Adrenal gland (tissue), 5 donors: ENCODE data around the gene TPK1.

Source experiments
- POLR2A ChIP-seq, 2 donors: fragments of 450-650 bp; IDR thresholded peaks; one replicate each; pipeline ENCODE4 v1.6.1; 2017; ENCODE audit warnings: antibody characterized with exemption in 2 of 2, mild to moderate bottlenecking in 2 of 2, moderate library complexity in 1 of 2
- TF ChIP-seq, protein P1 (sequence below), 6 experiments: fragments of 450-650 bp in 4 of 6; fragments of 200-600 bp in 2 of 6; sonication (generic) in 1 of 6; IDR thresholded peaks; 1 replicate in 5 of 6; 2 replicates in 1 of 6; pipeline versions ENCODE4 v1.5.1 to v1.8.0; 2016 to 2021; ENCODE audit warnings: antibody characterized with exemption in 6 of 6, mild to moderate bottlenecking in 2 of 6, moderate library complexity in 1 of 6
- donor health status: DM: no; HTN: no; CAD: no.

DNA sequence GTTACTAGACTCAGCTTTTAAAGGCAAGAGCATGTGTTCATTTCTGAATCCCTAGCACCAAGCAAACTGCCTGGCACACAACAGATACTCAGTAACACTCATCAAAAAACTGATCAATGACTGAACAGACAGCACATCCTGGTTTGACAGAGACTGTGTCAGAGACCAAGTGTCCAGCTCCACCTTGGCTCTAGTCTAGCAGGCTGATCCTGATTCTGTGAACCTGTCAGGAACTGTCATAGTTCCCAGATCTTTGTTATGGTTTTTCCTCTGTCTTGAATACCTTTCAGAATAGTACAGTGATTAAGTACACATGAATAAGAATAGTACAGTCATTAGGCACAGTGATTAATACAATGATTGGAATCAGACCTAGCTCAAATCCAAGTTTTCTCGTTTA, 53.0 kb downstream of the TPK1 start:
- TF ChIP-seq, protein P1, sequence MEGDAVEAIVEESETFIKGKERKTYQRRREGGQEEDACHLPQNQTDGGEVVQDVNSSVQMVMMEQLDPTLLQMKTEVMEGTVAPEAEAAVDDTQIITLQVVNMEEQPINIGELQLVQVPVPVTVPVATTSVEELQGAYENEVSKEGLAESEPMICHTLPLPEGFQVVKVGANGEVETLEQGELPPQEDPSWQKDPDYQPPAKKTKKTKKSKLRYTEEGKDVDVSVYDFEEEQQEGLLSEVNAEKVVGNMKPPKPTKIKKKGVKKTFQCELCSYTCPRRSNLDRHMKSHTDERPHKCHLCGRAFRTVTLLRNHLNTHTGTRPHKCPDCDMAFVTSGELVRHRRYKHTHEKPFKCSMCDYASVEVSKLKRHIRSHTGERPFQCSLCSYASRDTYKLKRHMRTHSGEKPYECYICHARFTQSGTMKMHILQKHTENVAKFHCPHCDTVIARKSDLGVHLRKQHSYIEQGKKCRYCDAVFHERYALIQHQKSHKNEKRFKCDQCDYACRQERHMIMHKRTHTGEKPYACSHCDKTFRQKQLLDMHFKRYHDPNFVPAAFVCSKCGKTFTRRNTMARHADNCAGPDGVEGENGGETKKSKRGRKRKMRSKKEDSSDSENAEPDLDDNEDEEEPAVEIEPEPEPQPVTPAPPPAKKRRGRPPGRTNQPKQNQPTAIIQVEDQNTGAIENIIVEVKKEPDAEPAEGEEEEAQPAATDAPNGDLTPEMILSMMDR (IDR thresholded peaks at IDR 0.05) = no peak
- TF ChIP-seq POLR2A (IDR thresholded peaks at IDR 0.05) = no peak
